ENCODE measurements around the gene CCNT2. TPM values are rescaled to one million over a fixed set of nuclear protein-coding genes. Genes with fewer than 3 reads are reported as not detected.

Gene CCNT2
- total RNA-seq, 2 experiments from 2014 or later, result 48.3 to 50.3 TPM

Other genes with a start within 250 kb of the CCNT2 start
- gene TMEM163, start 199.8 kb upstream of the CCNT2 start, total RNA-seq, result under 1 TPM; 0.14 to 0.19 TPM
- gene ACMSD, start 80.2 kb upstream of the CCNT2 start, total RNA-seq, result not detected
- gene MAP3K19, start 128.6 kb downstream of the CCNT2 start, total RNA-seq, result not detected
- gene RAB3GAP1, start 133.5 kb downstream of the CCNT2 start, total RNA-seq, result 10 to 100 TPM; 22.9 to 24.0 TPM

Measured in activated naive CD8-positive, alpha-beta T cell treated with anti-CD3 and anti-CD28 coated beads, Interleukin-2, amount 10 ng/mL, durations not matched to agents 7 days and 5 days (primary cell).